IPS DF 19.7 (cell line): Measurements from ENCODE around the gene MT1E.
"Not testable (repeated sequence)": the region's sequence is repeated elsewhere in the genome, so short reads cannot be mapped to it uniquely, and the experiment has no call there.

Experiments used
- DNase-seq: peaks from one replicate; pipeline ENCODE4 v3.0.0-alpha.2; 2013; ENCODE audit warnings: low read depth, low spot score

The MT1E gene

GRCh38 chr16:56672171-56672570, 46.6 kb downstream of the MT1E start:
- not testable (repeated sequence) for DNase-seq

- DNase-seq = no peak
These were observed 47.4 kb downstream of the MT1E start for GRCh38 chr16:56672761-56673536.

GRCh38 chr16:56673921-56674320, 48.3 kb downstream of the MT1E start:
- no peak for DNase-seq

DNA sequence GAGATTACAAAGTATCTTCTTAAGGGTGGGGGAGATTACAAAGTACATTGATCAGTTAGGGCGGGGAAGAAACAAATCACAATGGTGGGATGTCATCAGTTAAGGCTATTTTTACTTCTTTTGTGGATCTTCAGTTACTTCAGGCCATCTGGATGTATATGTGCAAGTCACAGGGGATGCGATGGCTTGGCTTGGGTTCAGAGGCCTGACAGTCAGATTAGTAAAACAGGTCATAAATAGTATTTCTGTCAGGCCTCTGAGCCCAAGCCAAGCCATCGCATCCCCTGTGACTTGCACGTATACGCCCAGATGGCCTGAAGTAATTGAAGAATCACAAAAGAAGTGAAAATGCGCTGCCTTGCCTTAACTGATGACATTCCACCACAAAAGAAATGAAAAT, 49.0 kb downstream of the MT1E start:
- not testable (repeated sequence) for DNase-seq

- no peak for DNase-seq
These were observed 50.2 kb downstream of the MT1E start for GRCh38 chr16:56675685-56676210.
